HEK293T (cell line): ENCODE measurements around the gene SH3RF3.

ENCODE experiments used
- CTBP1 ChIP-seq: fragments of 450-650 bp; IDR thresholded peaks from 2 replicates; pipeline ENCODE4 v1.6.1; 2016; ENCODE audit warnings: borderline replicate concordance
- ELF4 ChIP-seq: fragments of 450-650 bp; IDR thresholded peaks from 2 replicates; pipeline ENCODE4 v1.6.1; 2017; ENCODE audit warnings: antibody characterized with exemption
- FOXA1 ChIP-seq: fragments of 450-650 bp; IDR thresholded peaks from 2 replicates; pipeline ENCODE4 v1.6.1; 2016; ENCODE audit warnings: mild to moderate bottlenecking
- FOXK2 ChIP-seq: fragments of 450-650 bp; IDR thresholded peaks from 2 replicates; pipeline ENCODE4 v1.6.1; 2016; ENCODE audit warnings: mild to moderate bottlenecking
- FOXM1 ChIP-seq: fragments of 450-650 bp; IDR thresholded peaks from 2 replicates; pipeline ENCODE4 v1.6.1; 2017; ENCODE audit warnings: mild to moderate bottlenecking, borderline replicate concordance
- HDGF ChIP-seq: fragments of 450-650 bp; IDR thresholded peaks from 2 replicates; pipeline ENCODE4 v1.6.1; 2017; ENCODE audit warnings: antibody characterized with exemption, borderline replicate concordance
- L3MBTL2 ChIP-seq: fragments of 450-650 bp; conservative IDR thresholded peaks from 2 replicates; pipeline ENCODE4 v1.6.1; 2016; ENCODE audit warnings: mild to moderate bottlenecking
- SP1 ChIP-seq: fragments of 450-650 bp; IDR thresholded peaks from 2 replicates; pipeline ENCODE4 v1.6.1; 2017
- SUZ12 ChIP-seq: fragments of 450-650 bp; IDR thresholded peaks from 2 replicates; pipeline ENCODE4 v1.6.1; 2016; ENCODE audit warnings: mild to moderate bottlenecking

DNA sequence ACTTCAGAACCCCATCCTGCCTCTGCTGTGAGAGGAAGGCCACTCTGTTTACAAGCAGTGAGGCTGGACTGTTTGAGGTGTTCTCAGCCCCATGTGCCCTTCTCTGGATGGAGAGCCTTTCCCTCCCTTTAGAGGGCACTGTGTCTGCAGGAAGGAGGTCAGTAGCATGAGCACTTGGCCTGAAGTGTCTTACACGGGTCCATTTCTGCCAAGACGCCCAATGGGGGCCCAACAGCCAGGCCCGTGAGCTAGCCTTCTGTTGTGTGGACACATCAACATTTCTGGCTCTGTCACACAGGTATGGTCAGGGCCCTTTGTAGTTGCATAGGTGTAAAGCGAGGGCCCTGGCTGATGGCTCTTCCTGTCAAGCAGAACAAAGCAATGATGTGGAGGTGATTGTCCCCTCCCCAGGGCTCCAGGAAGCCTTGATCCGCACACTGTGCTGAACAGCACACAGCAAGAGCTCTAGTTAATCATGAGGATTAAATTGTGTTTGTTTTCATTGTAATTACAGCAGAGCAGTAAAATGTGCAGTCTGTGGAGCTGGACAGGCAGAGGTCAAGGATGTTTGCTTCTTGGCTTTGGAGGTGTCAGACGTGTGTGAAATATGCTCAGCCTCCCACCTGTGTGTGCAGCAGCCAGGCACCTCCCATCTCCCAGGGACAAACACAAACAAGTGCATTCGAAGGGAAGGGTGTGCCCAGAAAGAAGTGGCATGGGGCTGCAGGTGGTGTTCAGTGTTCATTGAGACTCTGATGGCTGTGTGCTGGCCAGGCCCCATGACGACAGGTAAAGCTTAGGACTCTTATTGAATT, 132.1 kb downstream of the SH3RF3 start:
- no peak for TF ChIP-seq SUZ12
- TF ChIP-seq SP1: no peak
- TF ChIP-seq FOXK2: no peak
- TF ChIP-seq HDGF: no peak
- TF ChIP-seq FOXM1: no peak
- no peak for TF ChIP-seq L3MBTL2
- TF ChIP-seq CTBP1: peak; percentile 56; the same call in 1 of the 2 replicates
- no peak for TF ChIP-seq ELF4
- TF ChIP-seq FOXA1: no peak
